ENCODE results near the gene ZNF346. TPM values are rescaled to one million over a fixed set of nuclear protein-coding genes. Genes with fewer than 3 reads are reported as not detected.

ZNF346 gene
- total RNA-seq, 1 donor from 2014 or later = 32.1 TPM

GRCh38 chr5:177064500-177065277 lies 42.2 kb downstream of the ZNF346 start:
- no peaks in the 10 kb centered on the region for H3K27me3 Mint-ChIP-seq
- DNase-seq = peak; percentile 54
- H3K27ac Mint-ChIP-seq = no peak overlapping the region
- H3K4me3 Mint-ChIP-seq = no peak overlapping the region
- H3K4me1 Mint-ChIP-seq = no peaks in the 10 kb centered on the region
- H3K36me3 Mint-ChIP-seq (ENCODE audit: low read depth) = peaks cover 17% of the 10 kb centered on the region
- no peaks in the 10 kb centered on the region for H3K9me3 Mint-ChIP-seq
- intact Hi-C loops (cut with micrococcal nuclease) = no loop called here

DNA sequence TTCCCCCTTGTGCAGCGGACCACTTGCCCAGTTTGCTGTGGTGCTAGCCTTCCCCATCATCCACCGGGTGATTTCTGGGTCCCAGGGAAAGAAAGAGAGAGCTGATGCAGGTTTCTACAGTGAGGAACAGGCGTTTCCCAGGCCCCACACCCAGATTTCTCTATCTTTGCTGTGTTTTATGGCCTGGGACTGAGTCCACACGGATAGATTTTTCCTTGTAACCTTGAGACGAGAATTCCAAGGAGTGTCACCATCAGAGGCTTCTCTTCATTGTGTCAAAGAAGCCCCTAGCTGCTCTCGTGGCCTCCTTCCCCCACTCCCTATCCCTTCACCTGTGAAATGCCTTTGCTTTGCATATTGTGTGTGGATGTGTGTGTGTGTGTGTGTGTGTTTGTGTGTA lies 43.0 kb downstream of the ZNF346 start:
- intact Hi-C loops (cut with micrococcal nuclease) = no loop called here
- Mint-ChIP-seq H3K4me1 (no peaks in the 10 kb centered on the region), H3K27me3 (no peaks in the 10 kb centered on the region), H3K36me3 (ENCODE audit: low read depth) (peaks cover 14% of the 10 kb centered on the region), H3K27ac (no peak overlapping the region), H3K9me3 (no peaks in the 10 kb centered on the region), H3K4me3 (no peak overlapping the region)
- no peak for DNase-seq

DNA sequence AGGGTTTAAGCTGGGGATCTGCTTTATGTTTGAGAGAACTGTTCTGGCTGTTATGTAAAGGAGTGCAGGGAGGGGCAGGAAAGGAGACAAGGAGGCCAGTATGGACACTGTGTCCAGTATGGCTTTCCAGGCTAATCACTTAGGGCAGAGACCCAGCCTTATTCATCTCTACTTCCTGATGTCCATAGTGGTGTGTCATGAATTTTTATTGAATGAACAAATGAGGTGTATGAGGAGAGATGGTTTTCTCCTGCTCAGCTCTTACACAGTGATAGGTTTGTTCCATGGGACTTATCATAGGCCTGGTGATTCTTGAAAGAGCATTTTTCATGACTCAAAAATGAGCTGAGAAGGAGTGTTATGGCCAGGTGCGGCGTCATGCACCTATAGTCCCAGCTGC lies 43.7 kb downstream of the ZNF346 start:
- Mint-ChIP-seq H3K4me3 (no peak overlapping the region), H3K36me3 (ENCODE audit: low read depth) (peaks cover 14% of the 10 kb centered on the region), H3K9me3 (no peaks in the 10 kb centered on the region), H3K4me1 (no peaks in the 10 kb centered on the region), H3K27ac (no peak overlapping the region), H3K27me3 (no peaks in the 10 kb centered on the region)
- DNase-seq = no peak
- intact Hi-C loops (cut with micrococcal nuclease) = no loop called here

- peaks cover 10% of the 10 kb centered on the region for H3K36me3 Mint-ChIP-seq (ENCODE audit: low read depth)
- peaks cover 3% of the 10 kb centered on the region for H3K4me1 Mint-ChIP-seq
- H3K27me3 Mint-ChIP-seq = no peaks in the 10 kb centered on the region
- intact Hi-C loops (cut with micrococcal nuclease) = no loop called here
- no peaks in the 10 kb centered on the region for H3K9me3 Mint-ChIP-seq
- H3K4me3 Mint-ChIP-seq = no peak overlapping the region
- no peak overlapping the region for H3K27ac Mint-ChIP-seq
- DNase-seq = peak; percentile 49
Measured at GRCh38 chr5:177067503-177067902, 45.0 kb downstream of the ZNF346 start.

GRCh38 chr5:177070536-177071191 lies 48.2 kb downstream of the ZNF346 start:
- intact Hi-C loops (cut with micrococcal nuclease) = no loop called here
- H3K9me3 Mint-ChIP-seq = no peaks in the 10 kb centered on the region
- H3K36me3 Mint-ChIP-seq (ENCODE audit: low read depth) = peaks cover 13% of the 10 kb centered on the region
- H3K27ac Mint-ChIP-seq = no peak overlapping the region
- peaks cover 3% of the 10 kb centered on the region for H3K4me1 Mint-ChIP-seq
- no peak overlapping the region for H3K4me3 Mint-ChIP-seq
- no peaks in the 10 kb centered on the region for H3K27me3 Mint-ChIP-seq
- no peak for DNase-seq

- no peaks in the 10 kb centered on the region for H3K27me3 Mint-ChIP-seq
- no peak overlapping the region for H3K27ac Mint-ChIP-seq
- H3K36me3 Mint-ChIP-seq (ENCODE audit: low read depth) = peaks cover 13% of the 10 kb centered on the region
- no peak overlapping the region for H3K4me3 Mint-ChIP-seq
- intact Hi-C loops (cut with micrococcal nuclease) = loop anchor here (2.0 kb wide), 1 partner anchor 39 kb away; no protein-coding TSS in a partner anchor
- peak; percentile 92 for DNase-seq
- H3K4me1 Mint-ChIP-seq = peaks cover 3% of the 10 kb centered on the region
- H3K9me3 Mint-ChIP-seq = no peaks in the 10 kb centered on the region
Measured at GRCh38 chr5:177071666-177072385, 49.3 kb downstream of the ZNF346 start.

GRCh38 chr5:177077335-177077734 lies 54.8 kb downstream of the ZNF346 start:
- intact Hi-C loops (cut with micrococcal nuclease) = no loop called here
- H3K36me3 Mint-ChIP-seq (ENCODE audit: low read depth) = peaks cover 8% of the 10 kb centered on the region
- no peaks in the 10 kb centered on the region for H3K27me3 Mint-ChIP-seq
- H3K27ac Mint-ChIP-seq = no peak overlapping the region
- DNase-seq = no peak
- no peak overlapping the region for H3K4me3 Mint-ChIP-seq
- H3K9me3 Mint-ChIP-seq = no peaks in the 10 kb centered on the region
- no peaks in the 10 kb centered on the region for H3K4me1 Mint-ChIP-seq

GRCh38 chr5:177079606-177080005 lies 57.1 kb downstream of the ZNF346 start:
- no peaks in the 10 kb centered on the region for H3K4me1 Mint-ChIP-seq
- no peak for DNase-seq
- no peak overlapping the region for H3K27ac Mint-ChIP-seq
- H3K4me3 Mint-ChIP-seq = no peak overlapping the region
- peaks cover 1% of the 10 kb centered on the region for H3K36me3 Mint-ChIP-seq (ENCODE audit: low read depth)
- intact Hi-C loops (cut with micrococcal nuclease) = no loop called here
- H3K9me3 Mint-ChIP-seq = no peaks in the 10 kb centered on the region
- peaks cover 9% of the 10 kb centered on the region for H3K27me3 Mint-ChIP-seq

GRCh38 chr5:177080265-177080664 lies 57.8 kb downstream of the ZNF346 start:
- H3K9me3 Mint-ChIP-seq = no peaks in the 10 kb centered on the region
- no peak overlapping the region for H3K27ac Mint-ChIP-seq
- intact Hi-C loops (cut with micrococcal nuclease) = no loop called here
- no peak for DNase-seq
- no peak overlapping the region for H3K4me3 Mint-ChIP-seq
- H3K36me3 Mint-ChIP-seq (ENCODE audit: low read depth) = peaks cover 1% of the 10 kb centered on the region
- no peaks in the 10 kb centered on the region for H3K4me1 Mint-ChIP-seq
- peaks cover 14% of the 10 kb centered on the region for H3K27me3 Mint-ChIP-seq

- H3K4me3 Mint-ChIP-seq = no peak overlapping the region
- H3K27me3 Mint-ChIP-seq = peaks cover 18% of the 10 kb centered on the region
- no peak overlapping the region for H3K27ac Mint-ChIP-seq
- DNase-seq = no peak
- H3K9me3 Mint-ChIP-seq = no peaks in the 10 kb centered on the region
- H3K4me1 Mint-ChIP-seq = peaks cover 5% of the 10 kb centered on the region
- no peaks in the 10 kb centered on the region for H3K36me3 Mint-ChIP-seq (ENCODE audit: low read depth)
- intact Hi-C loops (cut with micrococcal nuclease) = no loop called here
Measured at GRCh38 chr5:177081859-177082258, 59.4 kb downstream of the ZNF346 start.

DNA sequence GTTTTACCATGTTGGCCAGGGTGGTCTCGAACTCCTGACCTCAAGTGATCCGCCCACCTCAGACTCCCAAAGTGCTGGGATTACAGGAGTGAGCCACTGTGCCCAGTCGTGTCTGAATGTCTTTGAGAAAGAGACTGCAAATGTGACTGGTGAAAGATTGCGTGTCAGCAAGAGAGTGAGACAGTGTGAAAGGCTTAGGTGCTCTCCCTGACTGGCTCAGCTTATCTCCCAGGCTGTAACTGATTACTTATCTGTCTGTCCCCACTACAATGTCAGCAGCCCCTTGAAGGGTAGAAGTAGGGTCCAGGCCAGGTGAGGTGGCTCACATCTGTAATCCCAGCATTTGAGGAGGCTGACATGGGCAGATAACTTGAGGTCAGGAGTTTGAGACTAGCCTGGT lies 60.9 kb downstream of the ZNF346 start:
- no peak overlapping the region for H3K4me3 Mint-ChIP-seq
- peaks cover 25% of the 10 kb centered on the region for H3K27me3 Mint-ChIP-seq
- H3K9me3 Mint-ChIP-seq = no peaks in the 10 kb centered on the region
- H3K36me3 Mint-ChIP-seq (ENCODE audit: low read depth) = no peaks in the 10 kb centered on the region
- peaks cover 7% of the 10 kb centered on the region for H3K4me1 Mint-ChIP-seq
- no peak overlapping the region for H3K27ac Mint-ChIP-seq
- DNase-seq = no peak
- intact Hi-C loops (cut with micrococcal nuclease) = no loop called here

DNA sequence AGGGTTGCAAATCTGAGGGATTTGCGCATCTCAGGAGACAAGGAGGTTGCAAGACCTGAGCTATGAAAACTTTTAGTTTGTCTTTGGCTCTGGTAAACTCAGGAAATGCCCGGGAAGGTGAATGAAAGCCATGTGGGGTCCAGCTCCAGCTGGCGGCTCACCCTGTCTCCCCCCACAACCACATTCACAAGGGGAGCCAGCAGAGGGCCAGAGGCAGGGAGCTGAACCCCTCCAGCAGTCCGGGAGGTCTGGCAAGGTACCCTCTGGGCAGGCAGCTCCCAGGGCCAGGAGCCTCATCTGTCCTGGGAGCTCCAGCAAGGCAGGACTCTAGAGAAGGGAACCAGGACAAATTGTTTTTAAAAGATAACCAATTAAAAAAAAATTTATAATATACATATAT lies 61.7 kb downstream of the ZNF346 start:
- Mint-ChIP-seq H3K4me3 (no peak overlapping the region), H3K27me3 (peaks cover 33% of the 10 kb centered on the region), H3K36me3 (ENCODE audit: low read depth) (no peaks in the 10 kb centered on the region), H3K4me1 (peaks cover 7% of the 10 kb centered on the region), H3K9me3 (no peaks in the 10 kb centered on the region), H3K27ac (no peak overlapping the region)
- no peak for DNase-seq
- intact Hi-C loops (cut with micrococcal nuclease) = no loop called here

DNA sequence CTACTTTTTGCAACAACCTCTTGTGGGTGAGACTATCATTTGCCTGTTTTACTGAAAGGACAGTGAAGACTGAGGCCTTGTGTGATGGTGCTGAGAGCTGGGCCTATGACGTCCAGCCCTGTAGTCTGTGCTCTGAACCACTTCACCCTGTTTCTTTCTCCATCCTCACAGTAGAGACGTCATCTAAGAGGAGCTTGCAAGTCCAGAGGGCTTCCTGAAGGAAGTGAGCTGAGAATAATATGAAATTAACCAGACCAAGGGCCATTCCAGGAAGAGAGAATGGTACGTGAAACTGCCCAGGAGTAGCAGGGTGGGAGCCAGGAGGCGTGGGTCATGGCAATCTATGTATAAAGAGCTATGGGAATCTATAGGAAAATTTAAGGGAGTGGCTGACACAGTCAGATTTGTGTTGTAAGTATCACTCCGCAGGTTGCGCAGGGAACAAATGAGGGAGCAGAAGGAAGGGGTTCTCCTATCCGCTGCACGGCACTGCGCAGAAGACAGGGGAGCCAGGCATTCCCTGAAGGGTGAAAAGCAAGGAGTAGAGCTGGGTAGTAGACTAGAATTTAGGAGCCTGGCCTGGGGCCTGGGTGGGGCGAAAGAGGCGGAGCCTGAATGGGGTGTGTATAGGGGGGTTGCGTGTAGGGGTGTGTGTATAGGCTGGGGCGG lies 63.6 kb downstream of the ZNF346 start:
- no peak overlapping the region for H3K27ac Mint-ChIP-seq
- H3K4me3 Mint-ChIP-seq = peak overlapping the region; percentile 71
- H3K27me3 Mint-ChIP-seq = peaks cover 36% of the 10 kb centered on the region
- intact Hi-C loops (cut with micrococcal nuclease) = no loop called here
- H3K36me3 Mint-ChIP-seq (ENCODE audit: low read depth) = no peaks in the 10 kb centered on the region
- peaks cover 7% of the 10 kb centered on the region for H3K4me1 Mint-ChIP-seq
- H3K9me3 Mint-ChIP-seq = no peaks in the 10 kb centered on the region
- DNase-seq = peak; percentile 82

Measured in activated CD4-positive, alpha-beta T cell treated with anti-CD3 and anti-CD28 coated beads, Interleukin-2, amount 10 ng/mL, durations not matched to agents 24 days and 14 days (primary cell).